Spleen (tissue), 7 donors: ENCODE results near the gene GABRG3.

Experiments used
- POLR2A ChIP-seq, 3 donors: fragments of 450-650 bp; IDR thresholded peaks; one replicate each; pipeline ENCODE4 v1.5.1; 2017; ENCODE audit warnings: antibody characterized with exemption in 3 of 3, mild to moderate bottlenecking in 1 of 3
- POLR2AphosphoS5 ChIP-seq, 3 donors: sonication (generic); formaldehyde crosslinking; IDR thresholded peaks; one replicate each; pipeline ENCODE4 v1.5.1; 2017; ENCODE audit warnings: antibody characterized with exemption in 3 of 3
- TF ChIP-seq, protein P1 (sequence below), 11 experiments: fragments of 200-600 bp in 7 of 11; fragments of 450-650 bp in 4 of 11; sonication (generic) in 4 of 11; IDR thresholded peaks in 8 of 11; conservative IDR thresholded peaks in 3 of 11; 1 replicate in 7 of 11; 2 replicates in 4 of 11; pipeline versions ENCODE4 v1.4.0 to v1.8.0; 2016 to 2021; ENCODE audit warnings: antibody characterized with exemption in 11 of 11, inconsistent platforms in 4 of 11, mild to moderate bottlenecking in 1 of 11
- donor health status: DM: no; HTN: no; CAD: no; lungs with moderate emphysema.
- donor health status: DM: no; HTN: no; CAD: no.
- donor health status: DM: no; HTN: no; CAD: no.

DNA sequence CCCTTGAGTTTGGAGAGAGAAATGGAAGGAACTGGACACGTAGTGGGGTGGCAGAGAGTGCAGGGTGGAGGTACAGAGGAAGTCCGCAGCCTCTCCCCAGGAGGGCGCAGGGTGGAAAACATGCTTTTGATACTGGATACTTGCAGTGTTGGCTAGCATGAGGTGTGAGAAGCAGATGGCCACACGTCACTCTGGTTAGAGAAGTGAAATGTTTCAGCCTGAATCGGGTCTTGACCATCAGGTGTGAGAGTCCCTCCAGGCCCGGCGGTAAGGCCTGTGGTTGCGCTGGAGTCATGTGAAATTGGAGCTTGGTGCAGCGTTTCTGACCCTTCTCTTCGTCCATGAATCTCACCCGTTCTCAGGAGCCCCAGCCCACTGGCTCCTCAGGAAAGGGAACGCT lies 93.1 kb downstream of the GABRG3 start:
- no peak for TF ChIP-seq POLR2AphosphoS5 (IDR thresholded peaks at IDR 0.05)
- TF ChIP-seq, protein P1, sequence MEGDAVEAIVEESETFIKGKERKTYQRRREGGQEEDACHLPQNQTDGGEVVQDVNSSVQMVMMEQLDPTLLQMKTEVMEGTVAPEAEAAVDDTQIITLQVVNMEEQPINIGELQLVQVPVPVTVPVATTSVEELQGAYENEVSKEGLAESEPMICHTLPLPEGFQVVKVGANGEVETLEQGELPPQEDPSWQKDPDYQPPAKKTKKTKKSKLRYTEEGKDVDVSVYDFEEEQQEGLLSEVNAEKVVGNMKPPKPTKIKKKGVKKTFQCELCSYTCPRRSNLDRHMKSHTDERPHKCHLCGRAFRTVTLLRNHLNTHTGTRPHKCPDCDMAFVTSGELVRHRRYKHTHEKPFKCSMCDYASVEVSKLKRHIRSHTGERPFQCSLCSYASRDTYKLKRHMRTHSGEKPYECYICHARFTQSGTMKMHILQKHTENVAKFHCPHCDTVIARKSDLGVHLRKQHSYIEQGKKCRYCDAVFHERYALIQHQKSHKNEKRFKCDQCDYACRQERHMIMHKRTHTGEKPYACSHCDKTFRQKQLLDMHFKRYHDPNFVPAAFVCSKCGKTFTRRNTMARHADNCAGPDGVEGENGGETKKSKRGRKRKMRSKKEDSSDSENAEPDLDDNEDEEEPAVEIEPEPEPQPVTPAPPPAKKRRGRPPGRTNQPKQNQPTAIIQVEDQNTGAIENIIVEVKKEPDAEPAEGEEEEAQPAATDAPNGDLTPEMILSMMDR (IDR thresholded peaks at IDR 0.05 in 8 of 11, conservative IDR thresholded peaks at IDR 0.05 in 3 of 11): no peak
- no peak for TF ChIP-seq POLR2A (IDR thresholded peaks at IDR 0.05)
